GM19025 (cell line): Measurements from ENCODE around the gene LEMD1.

Source experiments
- ATAC-seq: cut with Tn5 transposase; IDR thresholded peaks from one replicate; pipeline ENCODE4 v1.9.1; 2021; ENCODE audit warnings: mild to moderate bottlenecking, low read depth, moderate library complexity; ENCODE audit not compliant: unreplicated experiment

LEMD1 gene

DNA sequence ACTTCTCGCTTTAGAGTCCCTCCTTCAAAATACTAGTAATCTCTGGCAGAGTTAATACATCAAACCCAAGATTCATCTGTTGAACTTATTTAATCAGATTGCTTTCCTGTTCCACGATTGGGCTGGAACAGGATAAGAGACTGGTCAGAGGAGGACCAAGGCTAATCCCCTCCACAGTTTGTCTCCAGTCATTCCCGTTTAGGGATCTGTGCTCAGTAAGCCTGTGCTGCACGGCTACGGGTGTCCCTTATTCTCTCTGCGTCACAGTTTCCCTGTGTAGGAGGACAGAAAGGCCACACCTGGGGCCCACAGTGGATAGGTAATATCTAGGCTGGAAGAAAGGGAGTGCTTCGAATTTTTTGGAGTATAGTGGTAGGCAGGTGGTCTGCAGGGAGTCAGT is 83.8 kb downstream of the LEMD1 start:
- no peak for ATAC-seq

DNA sequence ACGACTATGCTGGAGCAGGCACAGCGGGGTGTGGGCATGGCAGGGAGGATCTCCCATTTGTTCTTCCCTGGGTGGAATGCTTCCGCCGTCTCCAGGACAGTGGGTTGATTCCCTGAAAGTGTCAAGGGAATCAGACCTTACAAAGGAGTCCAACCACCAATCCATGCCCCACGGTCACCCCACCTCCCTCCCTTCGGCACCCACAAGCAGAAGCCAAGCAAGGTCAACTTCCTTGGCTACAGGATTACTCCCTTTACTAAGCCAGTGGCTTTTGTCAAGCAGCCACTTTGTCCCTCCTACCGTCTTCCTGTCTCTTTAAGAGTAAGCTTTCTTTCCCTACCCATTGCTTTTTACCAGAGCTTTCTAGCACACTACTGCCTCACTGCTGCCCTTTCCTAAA is 84.4 kb downstream of the LEMD1 start:
- no peak for ATAC-seq

DNA sequence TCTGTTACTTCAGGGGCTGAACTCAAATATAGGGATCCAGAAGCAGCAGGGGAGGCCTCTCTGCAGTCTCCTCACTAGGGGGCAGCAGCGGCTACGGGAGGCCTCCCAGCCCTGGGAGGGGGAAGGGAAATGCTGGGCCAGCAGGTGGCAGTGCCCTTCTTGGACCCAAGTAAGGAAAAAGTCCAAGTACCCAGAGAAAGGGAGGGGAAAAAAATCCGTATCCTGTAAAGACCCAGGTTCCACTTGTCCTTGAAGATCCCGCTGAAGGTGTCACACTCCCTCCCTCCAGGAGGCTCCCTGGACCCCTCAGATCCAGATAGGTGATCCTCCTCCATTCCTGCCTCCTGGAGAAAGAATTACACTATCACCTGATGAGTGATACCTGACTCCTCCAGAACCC is 86.2 kb downstream of the LEMD1 start:
- ATAC-seq: no peak

- no peak for ATAC-seq
Observed at GRCh38 chr1:205332015-205332791, 89.7 kb downstream of the LEMD1 start.
